ENCODE results near the gene TAB3.
A peak's percentile ranks its signal among the peaks of the same experiment; 100 is the strongest.

The TAB3 gene, protein sequence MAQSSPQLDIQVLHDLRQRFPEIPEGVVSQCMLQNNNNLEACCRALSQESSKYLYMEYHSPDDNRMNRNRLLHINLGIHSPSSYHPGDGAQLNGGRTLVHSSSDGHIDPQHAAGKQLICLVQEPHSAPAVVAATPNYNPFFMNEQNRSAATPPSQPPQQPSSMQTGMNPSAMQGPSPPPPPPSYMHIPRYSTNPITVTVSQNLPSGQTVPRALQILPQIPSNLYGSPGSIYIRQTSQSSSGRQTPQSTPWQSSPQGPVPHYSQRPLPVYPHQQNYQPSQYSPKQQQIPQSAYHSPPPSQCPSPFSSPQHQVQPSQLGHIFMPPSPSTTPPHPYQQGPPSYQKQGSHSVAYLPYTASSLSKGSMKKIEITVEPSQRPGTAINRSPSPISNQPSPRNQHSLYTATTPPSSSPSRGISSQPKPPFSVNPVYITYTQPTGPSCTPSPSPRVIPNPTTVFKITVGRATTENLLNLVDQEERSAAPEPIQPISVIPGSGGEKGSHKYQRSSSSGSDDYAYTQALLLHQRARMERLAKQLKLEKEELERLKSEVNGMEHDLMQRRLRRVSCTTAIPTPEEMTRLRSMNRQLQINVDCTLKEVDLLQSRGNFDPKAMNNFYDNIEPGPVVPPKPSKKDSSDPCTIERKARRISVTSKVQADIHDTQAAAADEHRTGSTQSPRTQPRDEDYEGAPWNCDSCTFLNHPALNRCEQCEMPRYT

DNA sequence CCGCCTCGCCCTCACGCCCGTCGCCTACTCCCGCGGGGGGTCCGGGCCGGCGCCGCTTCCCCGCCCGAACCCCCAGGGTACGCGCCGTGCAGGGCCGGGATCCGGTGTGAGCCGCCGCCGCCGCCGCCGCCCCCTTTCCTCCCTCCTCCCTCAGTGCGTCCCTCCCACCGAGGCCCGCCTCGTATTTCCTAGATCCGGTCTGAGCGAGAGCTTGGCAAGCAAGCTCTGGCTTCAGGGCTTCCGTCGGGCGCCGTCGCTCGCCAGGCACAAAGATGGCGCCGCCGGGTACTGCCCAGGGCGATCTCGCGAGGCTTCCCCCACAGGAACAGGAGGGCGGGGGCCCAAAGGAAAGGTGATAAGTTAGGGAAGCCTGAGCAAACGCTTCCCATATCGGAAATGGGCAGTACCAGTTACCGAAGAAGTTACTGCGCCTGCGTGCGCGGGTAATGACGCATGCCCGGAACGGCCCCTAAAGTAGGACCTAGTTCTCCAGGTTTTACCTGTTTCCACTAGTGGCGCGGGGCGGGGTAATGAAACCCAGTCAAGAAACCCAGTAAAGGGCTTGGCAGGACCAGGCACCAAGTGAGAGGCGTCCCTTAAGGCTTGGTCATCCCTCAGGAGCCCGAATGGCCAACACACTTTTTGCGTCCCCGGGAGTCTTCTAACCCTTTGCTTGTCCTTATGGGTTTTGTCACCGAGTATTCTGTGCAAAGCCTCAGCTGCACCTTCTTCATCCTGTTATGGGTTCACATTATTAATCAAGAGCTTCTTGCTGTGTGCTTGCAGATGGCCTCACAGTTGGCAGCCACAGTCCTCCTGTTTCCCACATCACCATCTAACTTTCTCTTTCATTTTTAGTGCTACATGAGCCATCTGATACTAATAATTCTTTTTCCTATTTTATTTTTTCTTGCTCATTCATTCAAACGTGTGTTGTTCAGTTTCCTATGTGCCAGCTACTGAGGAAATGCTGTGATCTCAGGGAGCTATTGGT lies at the start of gene TAB3:
TAB3 (minus strand) TSS at position 108 of the 994 bp plus-strand sequence. CDS start 29,666 bp downstream, outside the sequence.
- H3K27ac ChIP-seq (ENCODE audit: low read depth, low read length): peak within 1 kb of the TSS; percentile 75
- H3K9ac ChIP-seq (ENCODE audit: low read length): peak within 1 kb of the TSS; percentile 66
- H3K4me3 ChIP-seq (ENCODE audit: low read length): peak within 1 kb of the TSS; percentile 78
- peaks cover 2% of the 10 kb centered on the region for H3K4me1 ChIP-seq (ENCODE audit: control insufficient read depth, insufficient read depth, low read length)
- H3K27me3 ChIP-seq (ENCODE audit: control insufficient read depth, insufficient read depth, low read length): no peaks in the 10 kb centered on the region
- no peaks in the 10 kb centered on the region for H3K36me3 ChIP-seq (ENCODE audit: control insufficient read depth, insufficient read depth, low read length)

DNA sequence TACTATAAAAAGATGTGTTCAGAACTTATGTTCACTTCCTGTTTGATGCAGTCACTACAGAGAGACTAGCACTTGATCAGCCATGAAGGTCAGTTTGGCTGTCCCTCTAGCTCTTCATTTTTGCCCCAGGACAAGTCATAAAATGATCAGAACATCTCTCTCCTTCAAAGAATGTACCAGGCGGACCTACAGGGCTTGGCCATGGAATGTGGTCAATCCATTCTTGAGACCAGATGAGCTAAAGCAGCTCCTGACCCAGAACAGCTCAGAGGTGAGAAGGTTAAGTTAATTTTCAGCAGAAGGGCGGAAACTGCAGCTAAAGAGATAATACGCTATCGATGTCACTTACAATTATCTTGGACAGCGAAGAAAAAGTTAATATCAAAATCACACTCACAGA lies 49.2 kb upstream of the TAB3 start:
- no peaks in the 10 kb centered on the region for H3K36me3 ChIP-seq (ENCODE audit: control insufficient read depth, insufficient read depth, low read length)
- no peaks in the 10 kb centered on the region for H3K27me3 ChIP-seq (ENCODE audit: control insufficient read depth, insufficient read depth, low read length)
- H3K4me1 ChIP-seq (ENCODE audit: control insufficient read depth, insufficient read depth, low read length): no peaks in the 10 kb centered on the region

DNA sequence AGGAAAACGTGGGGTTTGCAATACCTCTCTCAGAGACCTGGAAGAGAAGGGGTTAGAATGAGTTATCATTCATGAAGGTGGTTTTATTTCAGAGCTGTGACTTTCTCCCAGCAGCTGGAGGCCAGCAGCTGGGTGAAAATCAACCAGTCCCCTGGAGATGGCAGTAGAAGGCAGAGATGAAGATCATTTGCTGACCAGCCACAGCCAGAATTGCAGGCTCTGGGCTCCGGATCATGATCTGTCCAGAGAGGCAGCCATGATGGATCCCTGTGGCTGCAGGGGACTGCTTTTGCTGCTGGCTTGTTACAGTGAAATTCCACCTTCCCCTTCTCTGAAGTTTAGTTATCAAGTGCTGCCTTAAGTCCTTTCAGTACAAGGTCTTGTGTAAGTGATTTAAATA lies 46.9 kb upstream of the TAB3 start:
- Histone ChIP-seq H3K27me3 (ENCODE audit: control insufficient read depth, insufficient read depth, low read length) (no peaks in the 10 kb centered on the region), H3K4me3 (ENCODE audit: low read length) (no peak overlapping the region), H3K9ac (ENCODE audit: low read length) (no peak overlapping the region), H3K27ac (ENCODE audit: low read depth, low read length) (no peak overlapping the region), H3K36me3 (ENCODE audit: control insufficient read depth, insufficient read depth, low read length) (no peaks in the 10 kb centered on the region), H3K4me1 (ENCODE audit: control insufficient read depth, insufficient read depth, low read length) (no peaks in the 10 kb centered on the region)

More for the DNA sequence above, 49.2 kb upstream of the TAB3 start:
- Histone ChIP-seq H3K4me3 (ENCODE audit: low read length) (no peak overlapping the region), H3K27ac (ENCODE audit: low read depth, low read length) (no peak overlapping the region), H3K9ac (ENCODE audit: low read length) (no peak overlapping the region)

DNA sequence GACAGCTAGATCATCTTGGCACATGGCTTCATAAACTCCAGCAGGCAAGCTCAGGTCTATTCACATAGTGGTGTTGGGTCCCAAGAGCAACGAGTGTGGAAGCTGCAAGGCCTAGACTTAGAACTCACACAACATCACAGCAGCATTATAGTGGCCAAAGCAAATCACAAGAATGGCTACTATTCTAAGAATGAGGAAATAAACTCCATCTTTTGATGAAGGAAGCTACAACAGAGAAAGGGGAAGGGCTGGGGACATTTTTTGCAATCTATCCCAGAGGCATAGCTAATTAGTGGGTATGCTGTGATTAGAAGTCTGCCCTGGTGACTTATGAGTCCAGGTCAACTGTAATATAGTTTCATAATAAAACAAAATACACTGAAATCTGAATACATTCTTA lies 42.9 kb upstream of the TAB3 start:
- Histone ChIP-seq H3K27me3 (ENCODE audit: control insufficient read depth, insufficient read depth, low read length) (no peaks in the 10 kb centered on the region), H3K4me3 (ENCODE audit: low read length) (no peak overlapping the region), H3K9ac (ENCODE audit: low read length) (no peak overlapping the region), H3K4me1 (ENCODE audit: control insufficient read depth, insufficient read depth, low read length) (no peaks in the 10 kb centered on the region), H3K36me3 (ENCODE audit: control insufficient read depth, insufficient read depth, low read length) (no peaks in the 10 kb centered on the region), H3K27ac (ENCODE audit: low read depth, low read length) (no peak overlapping the region)

DNA sequence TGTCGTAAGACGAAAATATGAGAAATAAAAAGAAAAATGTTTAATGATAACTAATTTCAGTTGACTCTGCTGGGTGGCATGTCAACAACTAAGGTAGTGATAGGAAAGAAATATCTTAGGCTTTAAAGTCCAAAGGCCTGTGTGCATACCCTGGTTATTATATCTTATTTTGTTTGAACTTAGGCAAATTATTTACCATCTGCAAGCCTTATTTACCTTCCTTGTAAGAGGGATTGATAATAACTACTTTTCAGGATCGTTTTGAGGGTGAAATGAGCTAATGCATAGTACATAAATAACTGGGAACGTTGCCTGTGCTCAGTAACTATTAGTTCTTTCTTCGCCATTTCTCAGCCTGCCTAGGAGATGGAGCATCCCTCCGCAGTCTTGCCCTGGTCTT lies 41.6 kb upstream of the TAB3 start:
- H3K27ac ChIP-seq (ENCODE audit: low read depth, low read length): no peak overlapping the region
- no peak overlapping the region for H3K9ac ChIP-seq (ENCODE audit: low read length)
- H3K36me3 ChIP-seq (ENCODE audit: control insufficient read depth, insufficient read depth, low read length): no peaks in the 10 kb centered on the region
- no peaks in the 10 kb centered on the region for H3K4me1 ChIP-seq (ENCODE audit: control insufficient read depth, insufficient read depth, low read length)
- no peaks in the 10 kb centered on the region for H3K27me3 ChIP-seq (ENCODE audit: control insufficient read depth, insufficient read depth, low read length)
- no peak overlapping the region for H3K4me3 ChIP-seq (ENCODE audit: low read length)

DNA sequence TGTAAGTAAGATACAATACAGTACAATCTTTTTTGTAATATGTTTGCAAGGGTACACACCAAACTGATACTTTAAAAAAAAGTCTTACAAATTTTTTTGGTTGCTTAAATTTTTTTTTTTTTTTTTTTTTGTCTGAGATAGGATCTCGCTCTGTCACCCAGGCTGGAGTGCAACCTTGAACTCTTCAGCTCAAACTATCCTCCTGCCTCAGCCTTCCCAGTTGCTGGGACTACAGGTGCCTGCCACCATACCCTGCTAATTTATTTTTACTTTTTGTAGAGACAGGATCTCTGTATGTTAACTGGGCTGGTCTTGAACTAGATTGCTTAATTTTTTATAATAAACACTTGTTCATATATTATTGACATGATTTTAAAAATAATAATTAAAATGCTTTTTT lies 41.1 kb upstream of the TAB3 start:
- Histone ChIP-seq H3K27ac (ENCODE audit: low read depth, low read length) (no peak overlapping the region), H3K4me3 (ENCODE audit: low read length) (no peak overlapping the region), H3K4me1 (ENCODE audit: control insufficient read depth, insufficient read depth, low read length) (no peaks in the 10 kb centered on the region), H3K36me3 (ENCODE audit: control insufficient read depth, insufficient read depth, low read length) (no peaks in the 10 kb centered on the region), H3K27me3 (ENCODE audit: control insufficient read depth, insufficient read depth, low read length) (no peaks in the 10 kb centered on the region), H3K9ac (ENCODE audit: low read length) (no peak overlapping the region)

DNA sequence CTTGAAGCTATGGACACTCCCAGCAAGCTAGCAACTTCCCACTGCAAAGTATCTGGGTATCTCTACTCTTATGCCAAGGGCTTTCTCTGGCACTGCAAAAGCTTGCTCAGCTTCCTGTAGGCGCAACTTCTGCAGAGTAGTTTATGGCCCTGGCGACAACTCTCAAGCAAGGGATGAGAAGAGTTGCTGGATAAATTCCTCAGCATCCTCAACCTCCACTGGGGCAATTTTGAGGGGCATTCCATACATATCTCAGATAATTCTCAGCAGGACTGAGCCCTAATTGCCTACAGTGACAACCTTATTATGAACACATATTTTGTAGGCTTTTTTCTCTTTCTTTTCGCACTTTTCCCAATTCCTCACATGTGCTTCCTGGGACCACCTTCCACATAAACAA lies 31.2 kb upstream of the TAB3 start:
- Histone ChIP-seq H3K4me3 (ENCODE audit: low read length) (no peak overlapping the region), H3K9ac (ENCODE audit: low read length) (no peak overlapping the region), H3K4me1 (ENCODE audit: control insufficient read depth, insufficient read depth, low read length) (no peaks in the 10 kb centered on the region), H3K27me3 (ENCODE audit: control insufficient read depth, insufficient read depth, low read length) (no peaks in the 10 kb centered on the region), H3K36me3 (ENCODE audit: control insufficient read depth, insufficient read depth, low read length) (no peaks in the 10 kb centered on the region), H3K27ac (ENCODE audit: low read depth, low read length) (no peak overlapping the region)

DNA sequence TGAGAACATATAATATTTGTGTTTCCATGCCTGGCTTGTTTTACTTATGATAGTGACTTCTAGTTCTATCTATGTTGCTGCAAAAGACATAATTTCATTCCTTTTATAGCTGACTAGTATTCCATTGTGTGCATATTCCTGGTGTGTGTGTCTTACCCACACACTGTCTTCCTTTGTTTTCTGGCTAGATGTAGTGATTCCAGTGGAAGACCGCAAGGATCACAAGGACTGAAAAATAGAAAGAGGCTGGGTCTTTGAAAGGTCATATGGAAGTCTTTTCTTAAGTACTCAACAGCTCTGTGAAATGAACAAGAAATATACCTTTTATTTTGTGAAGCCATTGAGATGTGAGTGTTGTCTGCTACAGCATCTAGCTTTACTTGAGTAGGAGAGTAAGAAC lies 29.4 kb upstream of the TAB3 start:
- H3K4me3 ChIP-seq (ENCODE audit: low read length): no peak overlapping the region
- no peak overlapping the region for H3K27ac ChIP-seq (ENCODE audit: low read depth, low read length)
- no peaks in the 10 kb centered on the region for H3K4me1 ChIP-seq (ENCODE audit: control insufficient read depth, insufficient read depth, low read length)
- no peaks in the 10 kb centered on the region for H3K36me3 ChIP-seq (ENCODE audit: control insufficient read depth, insufficient read depth, low read length)
- H3K27me3 ChIP-seq (ENCODE audit: control insufficient read depth, insufficient read depth, low read length): no peaks in the 10 kb centered on the region
- no peak overlapping the region for H3K9ac ChIP-seq (ENCODE audit: low read length)

DNA sequence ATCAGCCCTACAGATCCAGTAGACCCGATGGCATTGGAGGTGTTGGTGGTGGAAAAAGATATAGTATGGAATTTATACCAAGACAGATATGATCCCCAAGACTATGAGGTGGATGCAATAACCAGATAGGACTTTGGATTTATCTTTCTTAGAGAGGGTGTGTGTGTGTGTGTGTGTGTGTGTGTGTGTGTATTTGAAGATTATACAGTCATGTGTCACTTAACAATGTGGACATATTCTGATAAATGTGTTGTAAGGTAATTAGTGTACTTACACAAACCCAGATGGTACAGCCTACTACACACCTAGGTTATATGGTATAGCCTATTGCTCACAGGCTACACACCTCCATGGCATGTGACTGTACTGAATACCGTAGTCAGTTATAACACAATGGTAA lies 24.4 kb upstream of the TAB3 start:
- Histone ChIP-seq H3K27me3 (ENCODE audit: control insufficient read depth, insufficient read depth, low read length) (no peaks in the 10 kb centered on the region), H3K4me1 (ENCODE audit: control insufficient read depth, insufficient read depth, low read length) (no peaks in the 10 kb centered on the region), H3K36me3 (ENCODE audit: control insufficient read depth, insufficient read depth, low read length) (no peaks in the 10 kb centered on the region), H3K4me3 (ENCODE audit: low read length) (no peak overlapping the region), H3K27ac (ENCODE audit: low read depth, low read length) (no peak overlapping the region), H3K9ac (ENCODE audit: low read length) (no peak overlapping the region)

DNA sequence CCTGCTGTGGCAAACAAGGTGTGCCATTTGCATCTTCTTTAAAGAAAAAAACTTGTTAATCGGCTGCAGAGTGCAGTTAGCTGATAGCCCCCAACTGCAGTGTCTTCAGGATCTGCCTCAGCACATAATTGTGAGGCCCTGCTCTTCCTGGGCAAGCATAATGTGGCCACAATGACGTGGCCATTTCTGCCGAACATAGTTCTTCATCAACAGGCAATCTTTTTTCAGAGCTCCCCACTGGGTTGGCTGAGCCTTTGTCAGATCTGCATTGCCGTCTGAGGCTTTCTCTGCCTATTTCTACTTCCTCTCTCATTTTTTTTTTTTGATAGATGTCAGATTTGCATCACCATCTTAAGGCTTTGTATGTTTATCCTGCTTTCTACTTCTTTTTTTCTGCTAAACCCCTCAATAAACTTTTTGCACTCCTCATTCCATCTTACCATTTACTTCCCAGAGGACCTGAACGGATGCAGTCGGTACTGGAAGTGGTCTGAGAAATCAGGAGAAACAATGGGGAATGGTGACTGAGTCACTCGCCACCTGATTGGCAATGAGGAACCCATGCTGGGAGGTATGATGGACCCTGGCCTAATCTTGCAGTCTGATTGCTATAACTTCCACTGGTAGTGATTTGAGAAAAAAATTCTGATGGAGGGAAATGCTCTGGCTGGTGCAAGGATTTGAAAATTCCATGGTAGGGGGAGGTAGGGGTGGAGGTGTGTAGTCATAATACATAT lies 21.2 kb upstream of the TAB3 start:
- Histone ChIP-seq H3K36me3 (ENCODE audit: control insufficient read depth, insufficient read depth, low read length) (no peaks in the 10 kb centered on the region), H3K4me1 (ENCODE audit: control insufficient read depth, insufficient read depth, low read length) (no peaks in the 10 kb centered on the region), H3K4me3 (ENCODE audit: low read length) (no peak overlapping the region), H3K9ac (ENCODE audit: low read length) (no peak overlapping the region), H3K27ac (ENCODE audit: low read depth, low read length) (no peak overlapping the region), H3K27me3 (ENCODE audit: control insufficient read depth, insufficient read depth, low read length) (no peaks in the 10 kb centered on the region)

DNA sequence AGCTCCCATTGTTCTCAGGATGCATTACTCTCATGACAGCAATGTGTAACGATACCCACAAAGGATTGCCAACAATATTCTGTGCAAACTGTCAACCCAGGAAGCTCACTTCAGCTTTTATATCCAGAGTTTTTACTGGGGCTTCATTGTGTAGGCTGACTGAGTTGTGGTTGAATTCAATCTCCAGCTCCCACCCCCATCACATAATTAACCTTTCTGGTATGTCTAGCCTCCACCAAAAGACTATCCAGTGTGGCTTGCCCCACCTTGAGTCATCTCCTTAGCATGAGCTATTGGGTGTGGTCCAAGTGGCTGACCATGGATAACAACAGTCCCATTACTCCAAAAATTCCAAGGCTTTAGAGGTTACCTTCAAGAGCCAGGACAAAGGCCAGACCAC lies 17.7 kb upstream of the TAB3 start:
- no peaks in the 10 kb centered on the region for H3K36me3 ChIP-seq (ENCODE audit: control insufficient read depth, insufficient read depth, low read length)
- no peak overlapping the region for H3K4me3 ChIP-seq (ENCODE audit: low read length)
- no peaks in the 10 kb centered on the region for H3K27me3 ChIP-seq (ENCODE audit: control insufficient read depth, insufficient read depth, low read length)
- H3K9ac ChIP-seq (ENCODE audit: low read length): no peak overlapping the region
- no peak overlapping the region for H3K27ac ChIP-seq (ENCODE audit: low read depth, low read length)
- no peaks in the 10 kb centered on the region for H3K4me1 ChIP-seq (ENCODE audit: control insufficient read depth, insufficient read depth, low read length)
